NCI-H524 treated with DMSO at 0.1 percent for 48 hours (cell line): ENCODE measurements around the gene WSCD2.

Source experiments
- DNase-seq: peaks from one replicate; lab custom pipeline; 2025; lab: John Stamatoyannopoulos, UW

The WSCD2 gene

GRCh38 chr12:108128221-108129016, 669 bp upstream of the WSCD2 start:
- no peak for DNase-seq

- no peak for DNase-seq
These were observed 1.9 kb downstream of the WSCD2 start for GRCh38 chr12:108131035-108131434.

- DNase-seq = no peak
These were observed 2.6 kb downstream of the WSCD2 start for GRCh38 chr12:108131657-108132126.

GRCh38 chr12:108133482-108133881, 4.4 kb downstream of the WSCD2 start:
- no peak for DNase-seq

- DNase-seq = no peak
These were observed 5.7 kb downstream of the WSCD2 start for GRCh38 chr12:108134744-108135143.

GRCh38 chr12:108135627-108136026, 6.5 kb downstream of the WSCD2 start:
- no peak for DNase-seq

GRCh38 chr12:108136697-108137096, 7.6 kb downstream of the WSCD2 start:
- DNase-seq = no peak

GRCh38 chr12:108139454-108139853, 10.4 kb downstream of the WSCD2 start:
- no peak for DNase-seq

GRCh38 chr12:108140501-108140900, 11.4 kb downstream of the WSCD2 start:
- DNase-seq = no peak

GRCh38 chr12:108141600-108142130, 12.6 kb downstream of the WSCD2 start:
- no peak for DNase-seq

GRCh38 chr12:108143144-108143543, 14.1 kb downstream of the WSCD2 start:
- DNase-seq = no peak

- no peak for DNase-seq
These were observed 15.0 kb downstream of the WSCD2 start for GRCh38 chr12:108144080-108144479.

GRCh38 chr12:108145011-108145410, 15.9 kb downstream of the WSCD2 start:
- DNase-seq = no peak

GRCh38 chr12:108146035-108146893, 17.2 kb downstream of the WSCD2 start:
- DNase-seq = no peak

GRCh38 chr12:108147279-108147678, 18.2 kb downstream of the WSCD2 start:
- no peak for DNase-seq

- DNase-seq = no peak
These were observed 19.5 kb downstream of the WSCD2 start for GRCh38 chr12:108148521-108149074.

- no peak for DNase-seq
These were observed 21.3 kb downstream of the WSCD2 start for GRCh38 chr12:108150436-108150835.

GRCh38 chr12:108151533-108152169, 22.6 kb downstream of the WSCD2 start:
- no peak for DNase-seq

GRCh38 chr12:108152170-108152538, 23.1 kb downstream of the WSCD2 start:
- no peak for DNase-seq

GRCh38 chr12:108156717-108157116, 27.6 kb downstream of the WSCD2 start:
- no peak for DNase-seq

GRCh38 chr12:108157870-108158459, 28.9 kb downstream of the WSCD2 start:
- DNase-seq = no peak

GRCh38 chr12:108162207-108162606, 33.1 kb downstream of the WSCD2 start:
- DNase-seq = no peak
